Astrocyte (in vitro differentiated cells and primary cell): ENCODE results near the gene PTPRU. TPM values are rescaled to one million over a fixed set of nuclear protein-coding genes. Genes with fewer than 3 reads are reported as not detected.

Source experiments
- DNase-seq: peaks from one replicate; pipeline ENCODE4 v3.0.0-alpha.2; 2010; ENCODE audit warnings: low read depth
- FAIRE-seq: peaks from 2 replicates; lab custom pipeline; 2011; peaks lifted over from hg19 to GRCh38; lab: Jason Lieb, UNC
- H2AFZ ChIP-seq: 2 replicates; pipeline ENCODE4 v1.6.0; 2012; ENCODE audit warnings: low read depth, low read length, inconsistent platforms
- H3K27ac ChIP-seq: 2 replicates; pipeline ENCODE4 v1.5.1; 2011; ENCODE audit warnings: low read depth, low read length, inconsistent platforms
- H3K27me3 ChIP-seq: 2 replicates; pipeline ENCODE4 v1.6.0; 2011; ENCODE audit warnings: low read length, inconsistent platforms; ENCODE audit not compliant: insufficient read depth
- H3K36me3 ChIP-seq: 2 replicates; pipeline ENCODE4 v1.5.1; 2011; ENCODE audit warnings: low read length, inconsistent platforms; ENCODE audit not compliant: insufficient read depth
- H3K4me1 ChIP-seq: 2 replicates; pipeline ENCODE4 v1.5.1; 2011; ENCODE audit warnings: low read length, inconsistent platforms; ENCODE audit not compliant: insufficient read depth
- H3K4me2 ChIP-seq: 2 replicates; pipeline ENCODE4 v1.6.0; 2012; ENCODE audit warnings: low read length, inconsistent platforms
- H3K4me3 ChIP-seq: 2 replicates; pipeline ENCODE4 v1.5.1; 2011; ENCODE audit warnings: low read depth, mild to moderate bottlenecking, low read length, inconsistent platforms; ENCODE audit not compliant: insufficient read depth
- H3K79me2 ChIP-seq: 2 replicates; pipeline ENCODE4 v1.6.0; 2012; ENCODE audit warnings: mild to moderate bottlenecking, low read length, inconsistent platforms; ENCODE audit not compliant: insufficient read depth
- H3K9ac ChIP-seq: 2 replicates; pipeline ENCODE4 v1.6.0; 2012; ENCODE audit warnings: mild to moderate bottlenecking, low read length, inconsistent platforms
- H3K9me3 ChIP-seq: 2 replicates; pipeline ENCODE4 v1.5.1; 2012; ENCODE audit warnings: low read depth, mild to moderate bottlenecking, low read length, inconsistent platforms; ENCODE audit not compliant: insufficient read depth
- H4K20me1 ChIP-seq: 2 replicates; pipeline ENCODE4 v1.6.0; 2012; ENCODE audit warnings: low read length, inconsistent platforms; ENCODE audit not compliant: insufficient read depth
- H3K27ac Mint-ChIP-seq: one replicate; pipeline ENCODE4 v1.8.0; 2021; ENCODE audit warnings: mild to moderate bottlenecking, mixed read lengths; ENCODE audit not compliant: unreplicated experiment
- H3K27me3 Mint-ChIP-seq: one replicate; pipeline ENCODE4 v1.8.0; 2021; ENCODE audit warnings: low read depth, mixed read lengths; ENCODE audit not compliant: unreplicated experiment
- H3K36me3 Mint-ChIP-seq: one replicate; pipeline ENCODE4 v1.8.0; 2021; ENCODE audit warnings: low read depth, mixed read lengths; ENCODE audit not compliant: unreplicated experiment
- H3K4me1 Mint-ChIP-seq: one replicate; pipeline ENCODE4 v1.8.0; 2021; ENCODE audit warnings: low read depth, mixed read lengths; ENCODE audit not compliant: unreplicated experiment
- H3K4me3 Mint-ChIP-seq: one replicate; pipeline ENCODE4 v1.8.0; 2021; ENCODE audit warnings: mild to moderate bottlenecking, moderate library complexity, mixed read lengths; ENCODE audit not compliant: unreplicated experiment
- H3K9me3 Mint-ChIP-seq: one replicate; pipeline ENCODE4 v1.8.0; 2021; ENCODE audit warnings: mild to moderate bottlenecking, mixed read lengths; ENCODE audit not compliant: unreplicated experiment
- EZH2 ChIP-seq: IDR thresholded peaks from 2 replicates; pipeline ENCODE4 v1.6.1; 2012; ENCODE audit warnings: mild to moderate bottlenecking, low read length, inconsistent platforms; ENCODE audit not compliant: insufficient read depth
- total RNA-seq: library from RNA; stranded (reverse); gene quantifications from 2 replicates; pipeline ENCODE4 v1.2.1, GENCODE V29; 2021
- TF ChIP-seq, protein P1 (sequence below): IDR thresholded peaks from 2 replicates; pipeline ENCODE4 v1.5.1; 2011; ENCODE audit warnings: low read depth, mild to moderate bottlenecking, inconsistent platforms, low read length, moderate library complexity; ENCODE audit not compliant: insufficient read depth

The PTPRU gene
- total RNA-seq, 1 donor from 2014 or later: 36.6 TPM

DNA sequence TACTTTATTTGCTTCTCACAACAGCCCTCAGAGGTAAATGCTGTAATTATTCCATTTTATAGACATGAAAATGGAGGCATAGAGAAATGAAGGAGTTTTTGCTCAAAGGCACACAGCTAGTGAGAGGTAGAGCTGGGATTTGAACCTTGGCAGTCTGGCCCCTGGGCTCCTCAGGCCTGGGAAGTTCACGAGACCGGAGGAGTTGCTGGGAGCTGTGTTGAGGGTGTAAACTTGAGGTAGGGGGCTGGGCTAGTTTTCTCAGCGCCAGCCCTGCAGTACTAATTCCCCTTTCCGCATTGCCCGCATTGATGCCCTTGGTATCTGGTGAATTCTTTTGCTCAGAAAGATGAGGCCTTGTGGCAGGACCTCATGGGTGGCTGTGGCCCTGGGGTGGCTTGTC lies 73.3 kb downstream of the PTPRU start:
- H3K4me3 Mint-ChIP-seq: no peak overlapping the region
- H3K36me3 Mint-ChIP-seq: peaks cover 29% of the 10 kb centered on the region
- H3K4me3 ChIP-seq: no peak overlapping the region
- no peak overlapping the region for H3K27ac ChIP-seq
- no peak overlapping the region for H3K9ac ChIP-seq
- no peaks in the 10 kb centered on the region for H3K4me1 ChIP-seq
- no peaks in the 10 kb centered on the region for H3K79me2 ChIP-seq
- peaks cover 1% of the 10 kb centered on the region for H3K9me3 Mint-ChIP-seq
- peaks cover 2% of the 10 kb centered on the region for H3K4me1 Mint-ChIP-seq
- no peak overlapping the region for H3K4me2 ChIP-seq
- peaks cover 3% of the 10 kb centered on the region for H3K36me3 ChIP-seq
- no peak overlapping the region for H2AFZ ChIP-seq
- no peak overlapping the region for H3K27ac Mint-ChIP-seq
- TF ChIP-seq, protein P1, sequence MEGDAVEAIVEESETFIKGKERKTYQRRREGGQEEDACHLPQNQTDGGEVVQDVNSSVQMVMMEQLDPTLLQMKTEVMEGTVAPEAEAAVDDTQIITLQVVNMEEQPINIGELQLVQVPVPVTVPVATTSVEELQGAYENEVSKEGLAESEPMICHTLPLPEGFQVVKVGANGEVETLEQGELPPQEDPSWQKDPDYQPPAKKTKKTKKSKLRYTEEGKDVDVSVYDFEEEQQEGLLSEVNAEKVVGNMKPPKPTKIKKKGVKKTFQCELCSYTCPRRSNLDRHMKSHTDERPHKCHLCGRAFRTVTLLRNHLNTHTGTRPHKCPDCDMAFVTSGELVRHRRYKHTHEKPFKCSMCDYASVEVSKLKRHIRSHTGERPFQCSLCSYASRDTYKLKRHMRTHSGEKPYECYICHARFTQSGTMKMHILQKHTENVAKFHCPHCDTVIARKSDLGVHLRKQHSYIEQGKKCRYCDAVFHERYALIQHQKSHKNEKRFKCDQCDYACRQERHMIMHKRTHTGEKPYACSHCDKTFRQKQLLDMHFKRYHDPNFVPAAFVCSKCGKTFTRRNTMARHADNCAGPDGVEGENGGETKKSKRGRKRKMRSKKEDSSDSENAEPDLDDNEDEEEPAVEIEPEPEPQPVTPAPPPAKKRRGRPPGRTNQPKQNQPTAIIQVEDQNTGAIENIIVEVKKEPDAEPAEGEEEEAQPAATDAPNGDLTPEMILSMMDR: no peak
- TF ChIP-seq EZH2: no peak
- H3K9me3 ChIP-seq: no peaks in the 10 kb centered on the region
- FAIRE-seq (no peak), DNase-seq (no peak)
- peaks cover 4% of the 10 kb centered on the region for H3K27me3 Mint-ChIP-seq
- no peaks in the 10 kb centered on the region for H3K27me3 ChIP-seq
- no peaks in the 10 kb centered on the region for H4K20me1 ChIP-seq

DNA sequence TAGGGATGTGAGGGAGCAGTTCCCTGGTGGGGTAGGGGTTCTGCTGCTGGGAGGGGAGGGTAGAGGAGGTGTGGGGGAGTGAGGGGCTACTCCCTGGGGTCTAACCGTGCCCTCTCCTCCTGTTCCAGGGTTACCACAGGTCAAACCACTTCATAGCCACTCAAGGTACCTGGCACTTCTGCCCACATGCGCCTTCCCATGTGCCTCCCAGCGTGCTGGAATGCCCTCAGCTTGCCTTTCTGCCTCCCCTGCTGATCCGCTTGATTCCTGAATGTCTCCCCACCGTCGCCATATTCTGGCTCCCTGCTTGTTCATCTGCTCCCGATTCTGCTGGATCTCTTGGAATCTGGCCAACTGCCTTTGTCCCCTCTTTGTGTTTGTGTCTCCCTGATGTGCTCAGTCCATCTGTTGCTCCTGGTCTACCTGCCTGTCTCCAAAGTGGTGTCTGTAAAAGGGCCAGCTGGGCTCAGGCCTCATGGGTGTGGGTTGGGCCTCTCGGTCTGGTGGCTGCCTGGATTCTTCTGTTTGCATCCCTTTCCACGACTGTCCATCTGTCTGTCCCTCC lies 74.4 kb downstream of the PTPRU start:
- no peak for FAIRE-seq
- no peak overlapping the region for H3K4me3 Mint-ChIP-seq

More for the DNA sequence above, 74.4 kb downstream of the PTPRU start:
- no peaks in the 10 kb centered on the region for H3K79me2 ChIP-seq
- peaks cover 5% of the 10 kb centered on the region for H3K36me3 ChIP-seq
- peaks cover 4% of the 10 kb centered on the region for H3K27me3 Mint-ChIP-seq
- H3K27ac ChIP-seq: no peak overlapping the region
- H3K4me1 Mint-ChIP-seq: peaks cover 2% of the 10 kb centered on the region
- H4K20me1 ChIP-seq: no peaks in the 10 kb centered on the region
- DNase-seq: no peak
- no peaks in the 10 kb centered on the region for H3K27me3 ChIP-seq
- H3K9ac ChIP-seq: no peak overlapping the region
- H3K4me1 ChIP-seq: no peaks in the 10 kb centered on the region
- peaks cover 1% of the 10 kb centered on the region for H3K9me3 Mint-ChIP-seq
- H2AFZ ChIP-seq: no peak overlapping the region
- no peak overlapping the region for H3K4me3 ChIP-seq
- TF ChIP-seq, protein P1: no peak
- no peaks in the 10 kb centered on the region for H3K9me3 ChIP-seq
- H3K4me2 ChIP-seq: no peak overlapping the region
- H3K27ac Mint-ChIP-seq: no peak overlapping the region
- H3K36me3 Mint-ChIP-seq: peaks cover 35% of the 10 kb centered on the region
